Neural cell (in vitro differentiated cells): ENCODE measurements around the gene RPIA. TPM values are rescaled to one million over a fixed set of nuclear protein-coding genes. Genes with fewer than 3 reads are reported as not detected.

Experiments used
- H2AFZ ChIP-seq: fragments of 200-600, 300-800 bp; sonication (generic), shearing (Covaris generic); 2 replicates; pipeline ENCODE4 v1.6.0; 2014; ENCODE audit warnings: low read depth, mild to moderate bottlenecking, antibody characterized with exemption, low read length, moderate library complexity
- H3F3A ChIP-seq: fragments of 200-600 bp; shearing (Covaris generic); 2 replicates; pipeline ENCODE4 v1.6.1; 2016; ENCODE audit warnings: mild to moderate bottlenecking, moderate library complexity, mixed read lengths, antibody characterized with exemption, low read length; ENCODE audit not compliant: insufficient read depth, poor library complexity, severe bottlenecking
- H3K27ac ChIP-seq: fragments of 200-600, 300-800 bp; sonication (generic), shearing (Covaris generic); 2 replicates; pipeline ENCODE4 v1.5.1; 2014; ENCODE audit warnings: mild to moderate bottlenecking, low read length, moderate library complexity
- H3K27me3 ChIP-seq: fragments of 300-800, 200-600 bp; sonication (generic), shearing (Covaris generic); 2 replicates; pipeline ENCODE4 v1.6.0; 2014; ENCODE audit warnings: mild to moderate bottlenecking, low read depth, low read length, moderate library complexity; ENCODE audit not compliant: insufficient read depth
- H3K36me3 ChIP-seq: fragments of 300-800, 200-600 bp; sonication (generic), shearing (Covaris generic); 2 replicates; pipeline ENCODE4 v1.5.1; 2014; ENCODE audit warnings: mild to moderate bottlenecking, antibody characterized with exemption, low read length, moderate library complexity; ENCODE audit not compliant: insufficient read depth
- H3K4me2 ChIP-seq: fragments of 300-800, 200-600 bp; sonication (generic), shearing (Covaris generic); 2 replicates; pipeline ENCODE4 v1.6.0; 2014; ENCODE audit warnings: mild to moderate bottlenecking, low read length
- H3K4me3 ChIP-seq: fragments of 300-800, 200-600 bp; sonication (generic), shearing (Covaris generic); 2 replicates; pipeline ENCODE4 v1.5.1; 2014; ENCODE audit warnings: mild to moderate bottlenecking, low read length, moderate library complexity
- H3K79me2 ChIP-seq: fragments of 200-600 bp; shearing (Covaris generic); replicated peaks from 2 replicates; pipeline ENCODE4 v1.6.0; 2014; ENCODE audit warnings: mild to moderate bottlenecking, low read length, moderate library complexity; ENCODE audit not compliant: insufficient read depth
- H3K9ac ChIP-seq: fragments of 300-800, 200-600 bp; sonication (generic), shearing (Covaris generic); 2 replicates; pipeline ENCODE4 v1.6.1; 2016; ENCODE audit warnings: mild to moderate bottlenecking, low read length, mixed read lengths
- H3K9me2 ChIP-seq: fragments of 200-600 bp; shearing (Covaris generic); 2 replicates; pipeline ENCODE4 v1.6.1; 2016; ENCODE audit warnings: mild to moderate bottlenecking, low read length, mixed read lengths; ENCODE audit not compliant: insufficient read depth
- H3K9me3 ChIP-seq: fragments of 200-600, 300-800 bp; sonication (generic), shearing (Covaris generic); 2 replicates; pipeline ENCODE4 v1.6.1; 2016; ENCODE audit warnings: mild to moderate bottlenecking, mixed run types, low read length, moderate library complexity, mixed read lengths
- H4K20me1 ChIP-seq: fragments of 200-600 bp; shearing (Covaris generic); 2 replicates; pipeline ENCODE4 v1.6.1; 2016; ENCODE audit warnings: mild to moderate bottlenecking, mixed run types; ENCODE audit not compliant: insufficient read depth
- CTCF ChIP-seq: fragments of 450-650 bp; IDR thresholded peaks from 2 replicates; pipeline ENCODE4 v1.5.1; 2014; ENCODE audit warnings: antibody characterized with exemption, mild to moderate bottlenecking, moderate library complexity; ENCODE audit not compliant: poor library complexity, severe bottlenecking
- EP300 ChIP-seq: fragments of 450-650 bp; conservative IDR thresholded peaks from 2 replicates; pipeline ENCODE4 v1.6.1; 2014; ENCODE audit warnings: antibody characterized with exemption, mild to moderate bottlenecking, moderate library complexity; ENCODE audit not compliant: poor library complexity, severe bottlenecking
- EZH2 ChIP-seq: fragments of 200-600, 300-800 bp; shearing (Covaris generic), sonication (generic); IDR thresholded peaks from 2 replicates; pipeline ENCODE4 v1.6.1; 2014; ENCODE audit warnings: antibody characterized with exemption, low read length, borderline replicate concordance, mild to moderate bottlenecking; ENCODE audit not compliant: insufficient read depth, poor library complexity, severe bottlenecking
- MXI1 ChIP-seq: fragments of 450-650 bp; conservative IDR thresholded peaks from 2 replicates; pipeline ENCODE4 v1.6.1; 2014; ENCODE audit warnings: antibody characterized with exemption, mild to moderate bottlenecking; ENCODE audit not compliant: poor library complexity, severe bottlenecking
- POLR2AphosphoS5 ChIP-seq: IDR thresholded peaks from 2 replicates; pipeline ENCODE4 v1.6.1; 2012
- RAD21 ChIP-seq: fragments of 450-650 bp; conservative IDR thresholded peaks from 2 replicates; pipeline ENCODE4 v1.6.1; 2014; ENCODE audit warnings: antibody characterized with exemption, mild to moderate bottlenecking, moderate library complexity
- REST ChIP-seq: IDR thresholded peaks from 2 replicates; pipeline ENCODE4 v1.6.1; 2012; ENCODE audit warnings: borderline replicate concordance
- SMC3 ChIP-seq: fragments of 450-650 bp; conservative IDR thresholded peaks from 2 replicates; pipeline ENCODE4 v1.6.1; 2014; ENCODE audit warnings: antibody characterized with exemption, mild to moderate bottlenecking, moderate library complexity; ENCODE audit not compliant: poor library complexity
- TAF1 ChIP-seq: IDR thresholded peaks from 2 replicates; pipeline ENCODE4 v1.6.1; 2012; ENCODE audit warnings: low read depth
- polyA plus RNA-seq: library from polyadenylated mRNA; depleted of rRNA; stranded (reverse); fragments of >200 nt; gene quantifications from 2 replicates; pipeline ENCODE4 v1.2.3, GENCODE V29; 2014

The RPIA gene
- polyA plus RNA-seq, 1 donor from 2014 or later: 9.7 TPM

GRCh38 chr2:88673363-88673762 is 18.1 kb upstream of the RPIA start:
- no peaks in the 10 kb centered on the region for H3K79me2 ChIP-seq
- TF ChIP-seq EP300 (no peak), SMC3 (no peak)

GRCh38 chr2:88680266-88680902 is 11.1 kb upstream of the RPIA start:
- Histone ChIP-seq H3K36me3 (no peaks in the 10 kb centered on the region), H3F3A (no peaks in the 10 kb centered on the region), H3K9me2 (no peaks in the 10 kb centered on the region), H3K9me3 (no peaks in the 10 kb centered on the region), H3K4me2 (no peak overlapping the region), H3K79me2 (no peaks in the 10 kb centered on the region), H2AFZ (no peak overlapping the region), H3K27ac (no peak overlapping the region), H3K4me3 (no peak overlapping the region), H4K20me1 (no peaks in the 10 kb centered on the region), H3K9ac (no peak overlapping the region), H3K27me3 (no peaks in the 10 kb centered on the region)
- TF ChIP-seq CTCF: no peak
- TF ChIP-seq POLR2AphosphoS5: no peak
- TF ChIP-seq EP300: no peak
- no peak for TF ChIP-seq EZH2
- TF ChIP-seq REST: no peak
- no peak for TF ChIP-seq MXI1
- no peak for TF ChIP-seq SMC3
- no peak for TF ChIP-seq TAF1
- TF ChIP-seq RAD21: no peak

More at GRCh38 chr2:88673363-88673762, 18.1 kb upstream of the RPIA start:
- Histone ChIP-seq H3K4me2 (no peak overlapping the region), H4K20me1 (no peaks in the 10 kb centered on the region), H3K27me3 (no peaks in the 10 kb centered on the region), H3K27ac (no peak overlapping the region), H3K9me2 (no peaks in the 10 kb centered on the region), H3K36me3 (no peaks in the 10 kb centered on the region), H3K4me3 (no peak overlapping the region), H3F3A (no peaks in the 10 kb centered on the region), H3K9me3 (no peaks in the 10 kb centered on the region), H2AFZ (no peak overlapping the region), H3K9ac (no peak overlapping the region)
